ENCODE data around the gene MCM3AP. TPM values are rescaled to one million over a fixed set of nuclear protein-coding genes. Genes with fewer than 3 reads are reported as not detected.
"Not testable (repeated sequence)": the region's sequence is repeated elsewhere in the genome, so short reads cannot be mapped to it uniquely, and the experiment has no call there.

The MCM3AP gene
- polyA plus RNA-seq, 1 donor from 2014 or later: 48.5 TPM

GRCh38 chr21:46226920-46227599, 58.4 kb downstream of the MCM3AP start:
- H3K4me1 Mint-ChIP-seq: peaks cover 23 to 37% (median 23%) of the 10 kb centered on the region in 3 donors

DNA sequence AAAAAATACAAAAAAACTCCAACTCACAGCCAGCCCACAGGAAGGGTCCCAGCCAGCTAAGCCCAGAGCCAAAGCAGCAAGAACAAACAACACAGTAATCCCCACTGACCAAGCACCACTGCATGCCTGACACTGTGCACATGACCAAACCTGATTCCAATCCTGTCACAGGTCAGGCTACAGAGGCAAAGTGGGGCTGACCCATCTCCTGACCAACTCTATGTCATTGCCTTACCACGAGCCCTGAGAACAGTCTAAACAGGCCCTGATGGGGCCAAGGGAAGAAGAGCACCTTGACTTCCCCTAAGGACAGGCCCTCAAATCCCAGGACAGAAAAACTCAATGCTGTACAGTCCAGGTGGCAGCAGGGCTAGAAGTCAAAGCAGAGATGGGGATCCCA, 59.3 kb downstream of the MCM3AP start:
- H3K36me3 Mint-ChIP-seq: peaks cover 1% of the 10 kb centered on the region
- peak overlapping the region; percentile 39 to 92 (median 75) for H3K27ac Mint-ChIP-seq
- H3K4me3 Mint-ChIP-seq: peak overlapping the region in 1 of 4 donors; percentile 62
- no peaks in the 10 kb centered on the region for H3K9me3 Mint-ChIP-seq
- no peaks in the 10 kb centered on the region for H3K27me3 Mint-ChIP-seq
- H3K4me1 Mint-ChIP-seq: peaks cover 22 to 34% (median 23%) of the 10 kb centered on the region in 3 donors

More at GRCh38 chr21:46226920-46227599, 58.4 kb downstream of the MCM3AP start:
- Mint-ChIP-seq H3K27me3 (no peaks in the 10 kb centered on the region), H3K9me3 (peaks cover 0 to 6% (median 0%) of the 10 kb centered on the region in 3 donors), H3K4me3 (peak overlapping the region; percentile 62 to 92 (median 88)), H3K36me3 (peaks cover 1% of the 10 kb centered on the region), H3K27ac (peak overlapping the region in 2 of 3 donors; percentile 75 to 92)

DNA sequence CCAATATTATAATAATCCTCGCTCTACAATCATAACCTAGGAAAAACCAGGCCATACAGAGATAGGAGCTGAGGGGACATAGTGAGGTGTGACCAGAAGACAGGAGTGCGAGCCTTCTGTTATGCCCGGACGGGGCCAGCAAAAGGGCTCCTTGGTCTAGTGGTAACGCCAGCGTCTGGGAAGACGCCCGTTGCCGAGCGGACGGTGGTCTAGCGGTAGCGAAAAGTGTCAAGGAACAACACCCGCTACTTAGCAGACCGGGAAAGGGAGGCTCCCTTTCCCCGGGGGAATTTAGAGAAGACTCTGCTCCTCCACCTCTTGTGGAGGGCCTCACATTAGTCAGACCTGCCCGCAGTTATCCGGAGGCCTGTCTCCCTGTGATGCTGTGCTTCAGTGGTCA, 61.8 kb downstream of the MCM3AP start:
- H3K9me3 Mint-ChIP-seq, H3K27me3 Mint-ChIP-seq: not testable (repeated sequence)

DNA sequence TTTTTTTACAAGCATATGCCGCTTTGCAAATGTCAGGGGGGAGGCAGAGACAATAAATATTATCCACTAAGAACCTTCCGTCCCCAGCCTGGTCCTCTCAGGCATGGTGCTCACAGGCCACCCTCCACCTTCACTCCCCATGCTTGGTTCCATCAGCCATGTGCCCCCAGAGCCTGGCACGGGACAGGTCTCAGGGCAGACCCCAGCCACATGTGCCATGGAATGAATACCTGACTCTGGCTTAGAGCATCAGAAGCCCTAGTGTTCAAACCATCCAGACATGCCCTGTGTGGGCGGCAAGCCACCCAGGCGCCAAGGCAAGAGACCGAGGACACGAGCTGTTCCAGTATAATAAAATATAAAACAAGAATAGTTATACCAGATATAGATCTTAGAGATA, 62.2 kb downstream of the MCM3AP start:
- Mint-ChIP-seq H3K4me3 (no peak overlapping the region), H3K27ac (no peak overlapping the region), H3K27me3 (no peaks in the 10 kb centered on the region), H3K4me1 (peaks cover 18 to 26% (median 19%) of the 10 kb centered on the region in 3 donors), H3K9me3 (no peaks in the 10 kb centered on the region), H3K36me3 (peaks cover 2% of the 10 kb centered on the region)

More for the DNA sequence above, 61.8 kb downstream of the MCM3AP start:
- H3K4me1 Mint-ChIP-seq: peaks cover 18 to 26% (median 19%) of the 10 kb centered on the region in 3 donors
- H3K4me3 Mint-ChIP-seq, H3K36me3 Mint-ChIP-seq, H3K27ac Mint-ChIP-seq: not testable (repeated sequence)

GRCh38 chr21:46222436-46223116, 62.8 kb downstream of the MCM3AP start:
- Mint-ChIP-seq H3K4me1 (peaks cover 13 to 21% (median 15%) of the 10 kb centered on the region in 3 donors), H3K27me3 (no peaks in the 10 kb centered on the region), H3K36me3 (peaks cover 2% of the 10 kb centered on the region), H3K27ac (no peak overlapping the region), H3K9me3 (no peaks in the 10 kb centered on the region), H3K4me3 (no peak overlapping the region)

- H3K4me3 Mint-ChIP-seq: no peak overlapping the region
- H3K9me3 Mint-ChIP-seq: no peaks in the 10 kb centered on the region
- H3K4me1 Mint-ChIP-seq: peaks cover 6 to 14% (median 7%) of the 10 kb centered on the region in 3 donors
- H3K27ac Mint-ChIP-seq: no peak overlapping the region
- H3K36me3 Mint-ChIP-seq: peaks cover 2% of the 10 kb centered on the region
- H3K27me3 Mint-ChIP-seq: no peaks in the 10 kb centered on the region
Measured at GRCh38 chr21:46221664-46222435, 63.6 kb downstream of the MCM3AP start.

GRCh38 chr21:46220847-46221246, 64.6 kb downstream of the MCM3AP start:
- H3K4me3 Mint-ChIP-seq: peak overlapping the region in 1 of 4 donors; percentile 85
- peaks cover 2% of the 10 kb centered on the region for H3K36me3 Mint-ChIP-seq
- no peaks in the 10 kb centered on the region for H3K9me3 Mint-ChIP-seq
- no peak overlapping the region for H3K27ac Mint-ChIP-seq
- H3K4me1 Mint-ChIP-seq: peaks cover 0 to 6% (median 6%) of the 10 kb centered on the region in 3 donors
- H3K27me3 Mint-ChIP-seq: no peaks in the 10 kb centered on the region

DNA sequence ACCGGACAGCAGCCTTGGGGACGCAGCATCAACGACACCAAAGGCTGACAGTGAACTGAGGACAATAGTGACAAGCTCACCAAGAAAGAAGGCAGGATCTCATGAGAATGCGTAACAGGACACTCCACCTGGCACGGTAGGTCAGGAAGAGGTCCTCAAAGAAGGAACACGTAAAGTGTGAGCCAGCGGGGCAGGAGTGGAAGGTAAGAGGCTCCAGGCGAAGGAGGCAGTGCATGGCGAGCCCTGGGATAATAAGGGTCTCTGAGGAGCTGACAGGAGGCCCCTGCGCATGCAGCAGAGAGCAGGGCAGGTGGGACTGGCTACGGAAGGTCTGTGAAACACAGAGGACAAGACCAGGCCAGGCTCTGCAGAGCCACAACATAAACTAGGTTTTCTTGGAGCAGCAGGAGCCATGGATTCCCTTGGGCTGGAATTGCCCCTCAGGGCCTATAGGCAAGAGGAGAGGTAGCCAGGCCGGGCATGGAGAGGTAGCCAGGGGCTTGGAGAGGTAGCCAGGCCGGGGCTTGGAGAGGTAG, 65.1 kb downstream of the MCM3AP start:
- H3K9me3 Mint-ChIP-seq: no peaks in the 10 kb centered on the region
- H3K27ac Mint-ChIP-seq: no peak overlapping the region
- no peak overlapping the region for H3K4me3 Mint-ChIP-seq
- H3K36me3 Mint-ChIP-seq: peaks cover 2% of the 10 kb centered on the region
- H3K27me3 Mint-ChIP-seq: no peaks in the 10 kb centered on the region
- peaks cover 0 to 4% (median 2%) of the 10 kb centered on the region in 3 donors for H3K4me1 Mint-ChIP-seq

DNA sequence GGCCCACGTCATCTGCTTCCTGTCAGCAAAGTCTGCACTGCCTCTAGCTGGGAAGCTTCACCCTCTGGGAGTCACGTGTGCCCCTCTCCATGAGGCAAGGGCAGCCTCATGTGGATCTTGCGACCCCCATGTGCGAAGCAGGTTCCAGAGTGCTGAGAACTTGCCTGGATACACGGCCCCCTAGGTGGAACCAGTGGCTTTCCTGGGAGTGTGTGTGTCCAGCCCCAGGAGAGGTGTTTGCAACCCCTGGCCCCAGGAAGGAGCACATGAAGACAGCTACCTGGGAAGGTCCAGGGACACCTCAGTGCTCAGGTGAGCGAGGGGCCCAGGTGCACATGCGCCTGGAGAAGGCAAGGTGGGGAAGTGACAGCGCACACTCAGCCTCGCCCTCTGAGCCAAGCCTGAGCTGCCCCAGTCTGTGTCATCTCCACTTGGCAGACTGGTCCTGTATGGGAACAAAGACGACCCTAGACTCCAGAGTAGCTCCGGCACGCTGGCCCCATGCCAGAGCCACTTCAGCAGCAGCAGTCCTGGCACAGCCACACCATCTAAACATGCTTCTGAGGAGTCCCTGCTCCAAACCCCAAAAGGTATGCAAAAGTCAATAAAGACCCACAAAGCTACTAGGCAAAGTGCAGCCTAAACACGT, 65.7 kb downstream of the MCM3AP start:
- Mint-ChIP-seq H3K36me3 (peaks cover 2% of the 10 kb centered on the region), H3K4me1 (peaks cover 0 to 4% (median 0%) of the 10 kb centered on the region in 3 donors), H3K27me3 (no peaks in the 10 kb centered on the region), H3K27ac (no peak overlapping the region), H3K4me3 (no peak overlapping the region), H3K9me3 (no peaks in the 10 kb centered on the region)

GRCh38 chr21:46218906-46219590, 66.4 kb downstream of the MCM3AP start:
- Mint-ChIP-seq H3K4me3 (no peak overlapping the region), H3K27ac (no peak overlapping the region), H3K27me3 (no peaks in the 10 kb centered on the region), H3K4me1 (peaks cover 0 to 4% (median 0%) of the 10 kb centered on the region in 3 donors), H3K9me3 (no peaks in the 10 kb centered on the region), H3K36me3 (peaks cover 2% of the 10 kb centered on the region)

DNA sequence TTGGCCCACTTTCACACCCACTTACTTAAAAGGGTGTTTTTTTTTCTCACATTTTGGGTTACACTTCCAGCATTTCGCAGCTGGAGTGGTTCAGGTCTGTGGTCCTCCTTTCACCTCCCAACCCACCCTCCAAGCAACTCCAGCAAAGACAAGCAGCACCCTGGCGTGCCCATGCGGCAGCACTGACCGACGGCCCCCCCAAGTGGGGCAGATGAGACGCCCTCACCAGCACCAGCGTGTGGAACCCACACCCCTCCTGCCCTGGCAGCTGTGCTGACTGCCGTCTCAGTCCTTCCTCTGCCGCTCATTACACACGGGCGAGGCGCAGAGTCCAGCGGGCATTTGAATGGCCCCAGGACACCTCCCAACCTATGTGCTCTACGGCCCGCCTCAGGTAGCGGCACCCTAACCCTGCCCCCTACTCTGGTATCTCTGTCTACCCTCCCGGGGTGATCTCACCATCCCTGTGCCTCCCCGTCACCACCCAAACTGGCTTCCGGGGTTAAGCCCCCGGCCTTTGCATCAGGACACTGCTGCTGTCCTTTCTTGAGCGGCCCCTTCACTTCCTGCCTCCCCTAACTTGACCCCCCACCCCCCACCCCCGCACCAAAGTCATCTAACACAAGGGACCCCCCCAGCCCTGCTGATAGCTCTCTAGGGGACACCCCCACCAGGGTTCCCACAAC, 67.8 kb downstream of the MCM3AP start:
- Mint-ChIP-seq H3K27me3 (no peaks in the 10 kb centered on the region), H3K4me1 (peaks cover 0 to 4% (median 0%) of the 10 kb centered on the region in 3 donors), H3K27ac (no peak overlapping the region), H3K9me3 (no peaks in the 10 kb centered on the region), H3K36me3 (peaks cover 2% of the 10 kb centered on the region), H3K4me3 (no peak overlapping the region)

DNA sequence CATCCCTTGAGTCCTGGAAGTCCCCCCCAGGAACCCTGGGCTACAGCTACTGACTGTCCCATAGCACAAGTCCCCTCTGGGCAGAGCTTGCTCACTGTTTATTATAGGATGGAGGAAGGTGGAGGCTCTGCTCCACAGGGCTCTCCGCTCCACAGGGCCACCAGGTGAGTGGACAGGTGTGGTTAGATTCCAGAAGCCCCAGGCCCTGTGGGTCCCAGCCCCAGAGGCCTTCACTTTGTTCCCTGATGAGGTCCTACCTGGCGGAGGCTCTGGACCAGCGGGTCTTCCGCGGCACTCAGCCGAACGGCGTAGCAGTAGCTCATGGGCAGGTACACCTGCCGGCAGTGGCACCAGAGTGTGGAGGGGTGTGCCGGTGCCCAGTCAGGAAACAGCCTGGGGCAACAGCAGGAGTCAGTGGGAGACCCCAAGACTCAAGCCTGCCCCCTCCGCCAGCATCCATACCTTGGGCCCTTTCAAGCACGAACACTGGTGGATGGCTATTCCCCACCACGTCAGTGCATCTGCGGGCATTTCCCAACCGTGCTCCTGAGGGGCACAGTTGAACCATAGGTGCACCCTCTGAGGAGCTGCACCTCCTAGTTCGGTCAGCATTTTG, 69.2 kb downstream of the MCM3AP start:
- H3K9me3 Mint-ChIP-seq: no peaks in the 10 kb centered on the region
- H3K27ac Mint-ChIP-seq: peak overlapping the region in 1 of 3 donors; percentile 50
- no peak overlapping the region for H3K4me3 Mint-ChIP-seq
- peaks cover 0 to 4% (median 0%) of the 10 kb centered on the region in 3 donors for H3K4me1 Mint-ChIP-seq
- no peaks in the 10 kb centered on the region for H3K27me3 Mint-ChIP-seq
- peaks cover 2% of the 10 kb centered on the region for H3K36me3 Mint-ChIP-seq

GRCh38 chr21:46215436-46216131, 69.8 kb downstream of the MCM3AP start:
- Mint-ChIP-seq H3K4me3 (no peak overlapping the region), H3K4me1 (peaks cover 0 to 4% (median 0%) of the 10 kb centered on the region in 3 donors), H3K27me3 (no peaks in the 10 kb centered on the region), H3K36me3 (peaks cover 2% of the 10 kb centered on the region), H3K27ac (no peak overlapping the region), H3K9me3 (no peaks in the 10 kb centered on the region)

Data from IgD-negative memory B cell (primary cell).